ENCODE results near the gene MLIP.
"Not testable (repeated sequence)": the region's sequence is repeated elsewhere in the genome, so short reads cannot be mapped to it uniquely, and the experiment has no call there.

MLIP gene

DNA sequence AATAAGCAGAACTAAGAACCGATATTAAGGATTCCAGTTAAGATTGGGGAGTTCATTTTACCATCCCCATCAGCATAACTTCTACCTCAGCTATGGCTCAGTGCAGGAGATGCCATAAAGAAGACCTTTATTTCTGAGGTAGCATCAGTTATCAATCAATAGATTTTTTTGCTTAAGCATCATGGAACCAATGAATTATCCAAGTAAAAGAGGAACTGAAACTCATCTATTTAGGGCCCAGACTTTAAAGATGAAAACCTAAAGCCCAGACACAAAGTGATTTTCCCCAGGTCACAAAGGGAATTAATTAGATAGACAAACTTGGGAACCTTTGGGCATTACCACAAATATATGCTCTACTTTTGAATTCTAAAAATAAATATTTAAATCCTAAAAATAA is 137.8 kb downstream of the MLIP start:
- DNase-seq (ENCODE audit: low read depth), result no peak
- no peak overlapping the region for H3K4me3 ChIP-seq (ENCODE audit: low read depth, low read length)
- TF ChIP-seq POLR2A (IDR thresholded peaks at IDR 0.05; ENCODE audit: extremely low read depth, insufficient read length) (no peak), CTCF (IDR thresholded peaks at IDR 0.05; ENCODE audit: low read depth, low read length) (no peak), MYC (IDR thresholded peaks at IDR 0.05; ENCODE audit: low read depth, low read length) (no peak), MAX (IDR thresholded peaks at IDR 0.05; ENCODE audit: low read depth, low read length) (no peak)

- not testable (repeated sequence) for H3K4me3 ChIP-seq (ENCODE audit: low read depth, low read length); DNase-seq (ENCODE audit: low read depth)
These were observed 138.6 kb downstream of the MLIP start for GRCh38 chr6:54249812-54250211.

- H3K4me3 ChIP-seq (ENCODE audit: low read depth, low read length), result no peak overlapping the region
These were observed 141.3 kb downstream of the MLIP start for GRCh38 chr6:54252496-54252895.

GRCh38 chr6:54252916-54253315 is 141.7 kb downstream of the MLIP start:
- H3K4me3 ChIP-seq (ENCODE audit: low read depth, low read length), result no peak overlapping the region
- TF ChIP-seq MYC (IDR thresholded peaks at IDR 0.05; ENCODE audit: low read depth, low read length) (no peak), CTCF (IDR thresholded peaks at IDR 0.05; ENCODE audit: low read depth, low read length) (no peak), POLR2A (IDR thresholded peaks at IDR 0.05; ENCODE audit: extremely low read depth, insufficient read length) (no peak), MAX (IDR thresholded peaks at IDR 0.05; ENCODE audit: low read depth, low read length) (no peak)

More at GRCh38 chr6:54252496-54252895, 141.3 kb downstream of the MLIP start:
- no peak for DNase-seq (ENCODE audit: low read depth)
- TF ChIP-seq MYC (IDR thresholded peaks at IDR 0.05; ENCODE audit: low read depth, low read length) (no peak), MAX (IDR thresholded peaks at IDR 0.05; ENCODE audit: low read depth, low read length) (no peak), CTCF (IDR thresholded peaks at IDR 0.05; ENCODE audit: low read depth, low read length) (no peak), POLR2A (IDR thresholded peaks at IDR 0.05; ENCODE audit: extremely low read depth, insufficient read length) (no peak)

DNA sequence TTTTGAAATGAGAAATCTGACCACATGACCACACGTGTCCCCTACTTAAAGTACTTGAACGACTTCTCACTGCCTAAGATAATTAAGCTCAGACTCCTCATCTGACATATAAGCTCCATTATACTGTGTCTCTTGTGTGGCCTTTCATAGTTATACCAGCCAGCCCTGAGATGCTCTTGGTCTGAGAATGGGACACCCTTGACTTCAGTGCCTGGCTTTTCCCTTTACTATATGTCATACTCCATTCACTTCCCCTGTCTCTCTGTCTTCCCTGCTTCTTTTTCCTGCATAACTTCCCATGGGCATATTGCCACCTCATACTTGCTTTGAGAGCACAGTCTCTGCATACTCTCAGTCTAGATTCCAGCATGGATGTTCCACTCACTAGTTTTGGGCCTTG is 143.6 kb downstream of the MLIP start:
- TF ChIP-seq POLR2A (IDR thresholded peaks at IDR 0.05; ENCODE audit: extremely low read depth, insufficient read length), result no peak
- TF ChIP-seq MAX (IDR thresholded peaks at IDR 0.05; ENCODE audit: low read depth, low read length), result no peak
- TF ChIP-seq CTCF (IDR thresholded peaks at IDR 0.05; ENCODE audit: low read depth, low read length), result no peak
- no peak for TF ChIP-seq MYC (IDR thresholded peaks at IDR 0.05; ENCODE audit: low read depth, low read length)
- DNase-seq (ENCODE audit: low read depth), result no peak
- no peak overlapping the region for H3K4me3 ChIP-seq (ENCODE audit: low read depth, low read length)

More at GRCh38 chr6:54252916-54253315, 141.7 kb downstream of the MLIP start:
- no peak for DNase-seq (ENCODE audit: low read depth)

GRCh38 chr6:54255886-54256285 is 144.6 kb downstream of the MLIP start:
- H3K4me3 ChIP-seq (ENCODE audit: low read depth, low read length), result no peak overlapping the region
- DNase-seq (ENCODE audit: low read depth), result no peak
- TF ChIP-seq MAX (IDR thresholded peaks at IDR 0.05; ENCODE audit: low read depth, low read length) (no peak), POLR2A (IDR thresholded peaks at IDR 0.05; ENCODE audit: extremely low read depth, insufficient read length) (no peak), CTCF (IDR thresholded peaks at IDR 0.05; ENCODE audit: low read depth, low read length) (no peak), MYC (IDR thresholded peaks at IDR 0.05; ENCODE audit: low read depth, low read length) (no peak)
